K562 (cell line): Measurements from ENCODE around the gene NIPA2.

ENCODE experiments used
- CEBPB ChIP-seq: fragments of 450-650 bp; IDR thresholded peaks from 2 replicates; pipeline ENCODE4 v1.6.1; 2016; ENCODE audit warnings: missing genetic modification characterization, missing compliant biosample characterization
- CTCF ChIP-seq, 3 experiments: IDR thresholded peaks in 2 of 3; conservative IDR thresholded peaks in 1 of 3; 2 replicates each; pipeline ENCODE4 v1.5.1; 2011 to 2012; ENCODE audit warnings: low read length in 3 of 3, mild to moderate bottlenecking in 3 of 3, control low read depth in 2 of 3, improper control_type of control experiment in 1 of 3, inconsistent platforms in 1 of 3, low read depth in 1 of 3, mixed read lengths in 1 of 3, moderate library complexity in 1 of 3; ENCODE audit not compliant: insufficient read depth in 2 of 3
- GATAD2B ChIP-seq: fragments of 450-650 bp; IDR thresholded peaks from 2 replicates; pipeline ENCODE4 v1.6.1; 2017; ENCODE audit warnings: mild to moderate bottlenecking, borderline replicate concordance
- POLR2A ChIP-seq: fragments of 450-650 bp; conservative IDR thresholded peaks from 2 replicates; pipeline ENCODE4 v1.6.1; 2016

DNA sequence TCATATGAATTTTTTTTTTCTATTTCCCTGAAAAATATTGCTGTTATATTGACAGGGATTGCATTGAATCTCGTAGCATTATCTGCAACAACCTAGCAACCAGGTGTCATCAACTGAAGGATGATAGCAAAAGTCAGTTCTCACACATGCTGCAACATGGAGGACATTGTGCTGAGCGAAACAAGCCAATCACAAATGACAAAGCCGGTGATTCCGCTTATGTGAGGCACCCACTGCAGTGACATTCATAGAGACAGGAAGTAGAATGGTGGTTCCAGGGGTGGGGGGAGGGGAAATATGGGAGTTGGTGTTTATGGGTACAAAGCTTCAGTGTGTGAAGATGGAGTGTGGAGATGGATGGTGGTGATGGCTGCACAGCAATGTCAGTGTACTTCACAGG is 44.4 kb upstream of the NIPA2 start:
- TF ChIP-seq CEBPB (no peak), CTCF (IDR thresholded peaks at IDR 0.05 in 2 of 3, conservative IDR thresholded peaks at IDR 0.05 in 1 of 3; ENCODE audit: insufficient read depth in 2 of 3, low read depth in 1 of 3, low read length in 3 of 3) (no peak), GATAD2B (no peak), POLR2A (no peak)
